HG03139 (cell line): ENCODE results near the gene MTREX.

Experiments used
- ATAC-seq: cut with Tn5 transposase; IDR thresholded peaks from one replicate; pipeline ENCODE4 v1.9.1; 2021; ENCODE audit not compliant: unreplicated experiment

Gene MTREX

DNA sequence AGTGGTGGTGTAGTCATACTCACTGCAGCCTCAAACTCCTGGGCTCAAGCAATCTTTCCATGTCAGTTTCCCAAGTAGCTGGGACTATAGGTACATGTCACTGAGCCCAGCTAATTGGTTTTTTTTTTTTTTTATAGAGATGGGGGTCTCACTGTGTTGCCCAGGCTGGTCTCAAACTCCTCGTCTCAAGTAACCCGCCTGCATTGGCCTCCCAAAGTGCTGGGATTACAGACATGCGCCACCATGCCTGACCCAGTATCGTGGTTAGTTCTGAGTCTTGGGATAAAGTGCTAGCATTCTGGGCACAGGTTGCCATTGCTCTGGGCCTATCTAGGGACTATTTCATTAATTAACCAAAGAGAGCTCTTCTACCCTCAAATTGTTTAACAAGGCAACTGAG is 118.7 kb downstream of the MTREX start:
- no peak for ATAC-seq

GRCh38 chr5:55427157-55427556 is 119.4 kb downstream of the MTREX start:
- no peak for ATAC-seq

DNA sequence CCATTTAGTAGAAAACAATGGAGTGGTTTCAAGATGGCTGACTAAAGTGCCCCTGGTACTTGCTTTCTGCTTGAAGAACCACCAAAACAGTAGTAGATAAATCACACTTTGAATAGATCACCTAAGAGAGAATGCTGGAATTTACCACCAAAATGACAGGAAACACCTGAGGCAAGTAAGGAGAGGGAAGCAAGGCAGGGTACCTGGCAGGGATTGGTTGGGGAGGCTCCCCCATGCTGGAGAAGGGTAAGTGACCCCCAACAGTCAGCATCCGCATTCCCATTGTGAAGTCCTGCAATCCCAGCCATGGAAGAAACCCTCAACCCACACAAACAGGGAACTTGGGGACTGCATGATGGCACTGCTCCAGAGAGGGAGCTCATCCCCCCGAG is 121.4 kb downstream of the MTREX start:
- no peak for ATAC-seq

DNA sequence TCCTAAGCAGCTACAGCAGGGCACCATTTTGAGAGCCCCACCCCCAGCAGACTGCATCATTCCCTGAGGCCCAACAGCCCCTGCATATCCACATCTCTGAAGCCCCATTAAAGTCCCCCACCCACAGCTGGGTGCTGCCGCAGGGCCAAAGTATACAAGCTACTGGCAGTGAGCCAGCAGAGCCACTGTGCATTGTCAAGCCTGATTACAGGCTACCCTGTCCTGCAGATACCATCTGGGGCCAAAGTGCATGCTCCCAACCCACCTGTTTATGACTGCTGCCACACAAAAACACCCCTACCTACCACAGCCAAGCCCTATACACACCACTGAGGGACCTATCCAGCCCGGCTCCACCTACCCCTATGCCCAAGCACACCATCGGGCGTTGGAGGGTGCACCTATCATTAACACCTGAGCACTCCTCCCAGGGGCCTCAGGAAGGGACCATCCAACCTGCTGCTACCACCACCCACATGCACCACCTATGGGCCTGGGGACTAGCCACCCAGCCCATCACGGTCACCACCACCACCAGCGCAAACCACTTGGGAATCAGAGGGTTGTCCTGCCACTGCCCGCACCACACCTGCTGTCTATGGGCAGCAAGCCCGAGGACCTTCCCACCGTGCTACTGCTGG is 121.9 kb downstream of the MTREX start:
- ATAC-seq, result no peak

GRCh38 chr5:55432549-55432948 is 124.8 kb downstream of the MTREX start:
- ATAC-seq, result no peak

DNA sequence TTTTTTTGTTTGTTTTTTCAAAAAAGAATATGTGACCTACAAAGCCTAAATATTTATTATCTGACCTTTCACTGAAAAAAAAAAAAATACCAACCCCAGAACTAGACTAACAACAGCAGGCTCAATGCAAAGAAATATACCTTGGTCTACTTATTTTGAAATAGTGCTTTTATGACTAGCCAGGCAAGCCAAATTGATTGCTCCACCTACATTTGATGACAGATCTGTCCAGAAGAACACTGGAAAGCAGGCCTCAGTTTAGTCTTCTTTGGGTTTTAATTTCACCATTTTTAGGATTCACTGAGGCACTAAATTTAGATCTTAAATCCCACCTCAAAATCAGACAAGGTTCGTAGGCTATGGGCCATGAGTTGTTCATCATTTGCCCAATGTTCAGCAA is 129.7 kb downstream of the MTREX start:
- ATAC-seq, result no peak

DNA sequence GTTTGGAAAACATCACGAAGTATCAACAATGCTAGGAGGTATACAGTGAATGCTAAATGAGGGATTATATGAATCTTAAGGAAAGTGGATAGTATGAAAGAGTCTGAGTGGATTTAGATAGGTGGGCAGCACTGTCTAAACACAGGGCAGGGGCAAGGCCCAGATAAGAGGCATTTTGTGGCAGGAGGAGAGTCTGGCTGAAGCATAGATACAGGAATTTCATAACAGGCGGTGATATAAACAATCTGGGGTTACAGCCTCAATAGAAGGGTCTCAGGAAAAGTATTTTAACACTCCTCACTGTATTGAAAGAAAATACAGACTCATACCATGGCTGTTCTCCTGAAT is 130.0 kb downstream of the MTREX start:
- no peak for ATAC-seq

GRCh38 chr5:55438998-55439397 is 131.2 kb downstream of the MTREX start:
- no peak for ATAC-seq

DNA sequence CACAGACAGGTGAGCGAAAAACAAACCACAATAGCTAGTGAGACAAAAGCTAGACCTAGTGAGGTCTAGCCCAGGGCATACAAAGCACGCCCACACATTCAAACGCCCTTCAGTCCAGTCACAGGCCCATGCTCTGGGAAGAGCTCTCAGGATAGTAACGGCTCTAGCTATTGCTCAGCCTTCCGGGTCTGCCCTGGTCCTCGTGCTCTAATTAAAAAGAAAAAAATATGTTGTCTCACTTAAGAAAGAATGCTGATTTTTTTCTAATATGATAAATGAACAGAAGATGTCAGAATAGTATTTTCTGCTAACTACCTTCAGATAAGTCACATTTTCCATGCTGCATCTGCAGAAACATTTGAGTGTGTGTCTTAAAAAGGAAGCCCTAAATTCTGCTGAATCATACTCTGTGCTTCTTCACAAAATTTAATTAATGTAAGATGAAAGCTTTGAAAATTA is 132.4 kb downstream of the MTREX start:
- no peak for ATAC-seq

DNA sequence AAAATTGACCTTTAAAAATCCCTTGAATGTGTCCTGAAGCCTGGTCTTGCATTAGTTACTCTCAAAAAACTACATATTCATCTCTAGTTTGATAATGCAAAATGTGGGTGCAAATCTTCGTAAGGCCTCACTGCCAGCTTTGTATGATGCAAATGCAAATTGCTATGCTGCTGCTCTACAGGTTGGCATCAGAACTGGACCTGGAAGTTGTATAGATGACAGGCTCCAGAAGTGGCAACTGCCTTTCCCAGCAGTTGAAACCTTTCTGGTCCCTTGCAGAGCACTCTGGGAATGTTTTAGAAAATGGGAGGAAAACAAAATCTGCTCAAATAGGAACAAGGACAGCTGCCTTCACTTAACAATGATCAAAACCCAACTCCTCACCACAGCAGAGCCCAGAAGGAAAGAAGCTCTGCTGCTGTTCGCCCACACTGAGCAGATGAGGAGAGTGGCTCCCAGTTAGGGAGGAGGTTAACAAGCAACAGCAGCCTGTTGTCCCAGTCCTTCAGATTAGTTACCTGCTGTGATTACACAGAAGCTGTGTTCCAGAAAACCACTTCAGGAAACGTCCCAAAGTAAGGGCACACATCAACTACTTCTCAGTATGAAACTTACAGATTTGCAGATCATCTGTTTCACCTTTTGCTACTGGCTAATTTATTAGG is 133.4 kb downstream of the MTREX start:
- no peak for ATAC-seq

- ATAC-seq, result no peak
Measured at GRCh38 chr5:55441954-55442353, 134.2 kb downstream of the MTREX start.

DNA sequence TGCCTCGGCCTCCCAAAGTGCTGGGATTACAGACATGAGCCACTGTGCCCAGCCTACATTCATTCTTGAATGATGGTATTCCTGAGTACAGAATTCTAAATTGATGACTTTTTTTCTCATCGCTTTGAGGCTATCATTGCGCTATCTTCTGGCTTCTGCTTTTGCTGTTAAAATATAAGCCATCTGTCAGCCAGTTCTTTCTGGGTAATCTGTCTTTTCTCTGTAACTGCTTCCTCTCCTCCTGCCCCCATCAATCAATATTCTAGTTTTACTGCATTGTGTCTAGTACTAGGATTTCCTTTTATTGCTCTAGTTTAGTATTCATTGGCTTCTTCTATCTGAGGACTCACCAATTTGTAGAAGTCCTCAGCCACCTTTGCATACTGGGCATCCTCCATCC is 138.0 kb downstream of the MTREX start:
- ATAC-seq, result no peak

- no peak for ATAC-seq
Measured at GRCh38 chr5:55446640-55447351, 139.0 kb downstream of the MTREX start.

- no peak for ATAC-seq
Measured at GRCh38 chr5:55450050-55450765, 142.4 kb downstream of the MTREX start.

GRCh38 chr5:55451976-55452375 is 144.2 kb downstream of the MTREX start:
- no peak for ATAC-seq

GRCh38 chr5:55453211-55453610 is 145.4 kb downstream of the MTREX start:
- no peak for ATAC-seq

DNA sequence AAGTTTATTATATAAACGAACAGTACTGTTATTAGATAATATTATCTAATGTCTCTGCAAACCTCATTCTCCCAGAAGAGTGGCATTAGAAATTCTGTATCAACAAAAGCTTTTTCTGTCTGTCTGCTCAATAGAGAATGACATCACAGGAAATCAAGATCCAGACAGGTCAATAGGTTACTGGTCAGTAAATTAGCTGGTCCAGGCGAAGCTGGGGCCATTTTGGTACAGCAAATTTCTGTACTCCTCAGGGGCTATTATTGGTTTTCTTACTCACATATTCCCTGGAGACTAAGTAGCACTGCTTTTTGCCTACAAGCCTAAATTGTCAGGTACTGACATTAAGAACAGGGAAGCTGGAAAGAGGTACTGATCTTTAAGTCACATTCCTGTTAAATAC is 146.5 kb downstream of the MTREX start:
- no peak for ATAC-seq

GRCh38 chr5:55456216-55456895 is 148.6 kb downstream of the MTREX start:
- ATAC-seq, result no peak

DNA sequence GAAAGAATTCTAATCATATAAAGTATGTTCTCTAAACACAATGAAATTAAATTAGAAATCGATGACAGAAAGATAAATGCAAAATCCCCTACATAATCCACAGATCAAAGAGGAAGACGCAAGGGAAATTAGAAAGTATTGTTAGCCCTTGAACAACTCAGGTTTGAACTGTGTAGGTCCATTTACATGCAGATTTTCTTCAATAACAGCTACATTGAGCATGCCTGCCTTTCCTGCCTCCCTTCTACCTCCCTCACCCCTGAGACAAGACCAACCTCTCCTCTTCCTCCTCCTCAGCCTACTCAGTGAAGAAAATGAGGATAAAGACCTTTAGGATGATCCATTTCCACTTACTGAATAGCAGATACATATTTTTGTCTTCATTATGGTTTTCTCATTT is 151.8 kb downstream of the MTREX start:
- no peak for ATAC-seq

DNA sequence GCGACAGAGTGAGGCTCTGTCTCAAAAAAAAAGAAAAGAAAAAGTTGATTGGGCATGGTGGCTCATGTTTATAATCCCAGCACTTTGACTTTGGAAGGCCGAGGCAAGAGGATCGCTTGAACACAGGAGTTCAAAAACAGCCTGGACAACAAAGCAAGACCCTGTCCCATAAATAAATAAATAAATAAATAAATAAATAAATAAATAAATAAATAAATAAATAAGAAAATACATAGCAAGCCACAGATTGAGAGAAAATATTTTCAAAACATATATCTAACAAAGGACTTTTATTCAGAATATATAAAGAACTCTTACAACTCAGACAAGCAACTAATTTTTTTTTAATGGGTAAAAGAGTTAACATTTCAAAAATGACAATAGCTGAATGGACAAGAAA is 155.8 kb downstream of the MTREX start:
- no peak for ATAC-seq

- no peak for ATAC-seq
Measured at GRCh38 chr5:55467862-55468551, 160.2 kb downstream of the MTREX start.
